ENCODE measurements around the gene LSM3.

LSM3 gene

DNA sequence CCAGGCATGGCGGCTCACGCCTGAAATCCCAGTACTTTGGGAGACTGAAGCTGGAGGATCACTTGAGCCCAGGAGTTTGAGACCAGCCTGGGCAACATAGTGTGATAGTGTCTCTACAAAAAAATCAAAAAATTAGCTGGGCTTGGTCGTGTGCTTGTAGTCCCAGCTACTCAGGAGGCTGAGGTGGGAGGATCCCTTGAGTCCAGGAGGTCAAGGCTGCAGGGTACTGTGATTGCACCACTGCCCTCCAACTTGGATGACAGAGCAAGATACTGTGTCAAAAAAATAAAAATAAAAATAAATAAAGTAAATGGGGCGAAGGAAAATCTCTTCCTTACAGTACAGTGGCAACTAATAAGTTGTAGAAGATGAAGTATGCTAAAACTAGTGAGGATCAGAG, 29.6 kb downstream of the LSM3 start:
- Histone ChIP-seq H3K18ac (ENCODE audit: low read length) (no peak overlapping the region), H3K9ac (ENCODE audit: low read depth, low read length, poor library complexity) (no peak overlapping the region), H2BK15ac (ENCODE audit: low read length) (no peak overlapping the region), H3K4me2 (ENCODE audit: insufficient read depth, low read length, poor library complexity, severe bottlenecking) (no peak overlapping the region), H3K14ac (ENCODE audit: low read length) (no peak overlapping the region), H3K79me1 (ENCODE audit: low read depth, low read length) (no peaks in the 10 kb centered on the region), H3K9me3 (replicated peaks in 1 of 2; ENCODE audit: control insufficient read depth in 2 of 2, insufficient read depth in 1 of 2, low read depth in 1 of 2, low read length in 2 of 2) (no peaks in the 10 kb centered on the region), H3K27me3 (ENCODE audit: control insufficient read depth in 3 of 3, insufficient read depth in 3 of 3, low read depth in 1 of 3, low read length in 3 of 3) (no peaks in the 10 kb centered on the region), H3K23ac (ENCODE audit: low read depth, low read length, poor library complexity) (no peak overlapping the region), H3K27ac (replicated peaks; ENCODE audit: low read length) (no peak overlapping the region), H2BK120ac (ENCODE audit: low read depth, low read length) (no peak overlapping the region), H4K91ac (ENCODE audit: low read depth, low read length, poor library complexity) (no peak overlapping the region), H2AFZ (ENCODE audit: low read length) (no peak overlapping the region), H3K36me3 (replicated peaks in 1 of 2; ENCODE audit: control insufficient read depth in 2 of 2, insufficient read depth in 2 of 2, low read length in 2 of 2) (no peaks in the 10 kb centered on the region), H4K8ac (ENCODE audit: low read depth, low read length) (no peak overlapping the region), H3K4me3 (ENCODE audit: low read length in 2 of 2) (no peak overlapping the region), H2AK5ac (ENCODE audit: low read depth, low read length) (no peak overlapping the region), H3K4me1 (ENCODE audit: control insufficient read depth in 2 of 2, insufficient read depth in 1 of 2, low read depth in 1 of 2, low read length in 2 of 2) (peaks cover 11 to 16% of the 10 kb centered on the region in 2 donors), H2BK12ac (ENCODE audit: low read length) (no peak overlapping the region), H2BK5ac (ENCODE audit: low read length) (no peak overlapping the region), H3K4ac (ENCODE audit: low read length) (no peak overlapping the region)
- WGBS, 2 donors (ENCODE audit: extremely low coverage in 2 of 2, insufficient read length in 2 of 2, insufficient replicate concordance in 1 of 2): no CpG with 5 or more reads among the region's 4 CpGs
- DNase-seq (ENCODE audit: low spot score): no peak

DNA sequence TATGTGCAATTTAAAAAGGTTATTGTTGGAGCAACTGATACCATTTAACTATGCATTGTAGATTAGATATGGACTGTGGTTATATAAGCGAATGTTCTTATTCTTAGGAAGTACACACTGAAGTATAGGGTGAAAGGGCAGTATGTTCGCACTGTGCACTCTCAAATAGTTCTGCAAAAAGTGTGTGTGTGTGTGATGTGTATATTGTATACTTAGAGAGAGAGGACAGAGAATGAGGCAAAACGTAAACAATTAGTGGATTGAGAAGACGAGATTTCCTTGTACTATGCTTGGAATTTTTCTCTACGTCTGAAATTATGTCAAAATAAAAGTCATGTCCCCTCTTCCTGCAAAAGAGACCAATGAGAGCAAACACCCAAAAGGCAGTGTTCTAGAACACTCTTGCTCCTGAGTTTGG, 30.4 kb downstream of the LSM3 start:
- no peaks in the 10 kb centered on the region for H3K27me3 ChIP-seq (ENCODE audit: control insufficient read depth in 3 of 3, insufficient read depth in 3 of 3, low read depth in 1 of 3, low read length in 3 of 3)
- no peak overlapping the region for H3K4ac ChIP-seq (ENCODE audit: low read length)
- no peak overlapping the region for H3K9ac ChIP-seq (ENCODE audit: low read depth, low read length, poor library complexity)
- no peak overlapping the region for H2BK12ac ChIP-seq (ENCODE audit: low read length)
- no peak overlapping the region for H2AK5ac ChIP-seq (ENCODE audit: low read depth, low read length)
- no peaks in the 10 kb centered on the region for H3K36me3 ChIP-seq (replicated peaks in 1 of 2; ENCODE audit: control insufficient read depth in 2 of 2, insufficient read depth in 2 of 2, low read length in 2 of 2)
- no peak overlapping the region for H3K18ac ChIP-seq (ENCODE audit: low read length)
- no peak overlapping the region for H4K8ac ChIP-seq (ENCODE audit: low read depth, low read length)
- H3K79me1 ChIP-seq (ENCODE audit: low read depth, low read length): no peaks in the 10 kb centered on the region
- no peak overlapping the region for H2BK15ac ChIP-seq (ENCODE audit: low read length)
- no peak overlapping the region for H3K23ac ChIP-seq (ENCODE audit: low read depth, low read length, poor library complexity)
- no peaks in the 10 kb centered on the region for H3K9me3 ChIP-seq (replicated peaks in 1 of 2; ENCODE audit: control insufficient read depth in 2 of 2, insufficient read depth in 1 of 2, low read depth in 1 of 2, low read length in 2 of 2)
- WGBS, 2 donors (ENCODE audit: extremely low coverage in 2 of 2, insufficient read length in 2 of 2, insufficient replicate concordance in 1 of 2): no CpG with 5 or more reads among the region's 5 CpGs
- H3K27ac ChIP-seq (replicated peaks; ENCODE audit: low read length): no peak overlapping the region
- H3K4me2 ChIP-seq (ENCODE audit: insufficient read depth, low read length, poor library complexity, severe bottlenecking): no peak overlapping the region
- H2BK5ac ChIP-seq (ENCODE audit: low read length): no peak overlapping the region
- peaks cover 11 to 14% of the 10 kb centered on the region in 2 donors for H3K4me1 ChIP-seq (ENCODE audit: control insufficient read depth in 2 of 2, insufficient read depth in 1 of 2, low read depth in 1 of 2, low read length in 2 of 2)
- H4K91ac ChIP-seq (ENCODE audit: low read depth, low read length, poor library complexity): no peak overlapping the region
- no peak overlapping the region for H2BK120ac ChIP-seq (ENCODE audit: low read depth, low read length)
- DNase-seq (ENCODE audit: low spot score): no peak
- no peak overlapping the region for H2AFZ ChIP-seq (ENCODE audit: low read length)
- H3K4me3 ChIP-seq (ENCODE audit: low read length in 2 of 2): no peak overlapping the region
- no peak overlapping the region for H3K14ac ChIP-seq (ENCODE audit: low read length)

DNA sequence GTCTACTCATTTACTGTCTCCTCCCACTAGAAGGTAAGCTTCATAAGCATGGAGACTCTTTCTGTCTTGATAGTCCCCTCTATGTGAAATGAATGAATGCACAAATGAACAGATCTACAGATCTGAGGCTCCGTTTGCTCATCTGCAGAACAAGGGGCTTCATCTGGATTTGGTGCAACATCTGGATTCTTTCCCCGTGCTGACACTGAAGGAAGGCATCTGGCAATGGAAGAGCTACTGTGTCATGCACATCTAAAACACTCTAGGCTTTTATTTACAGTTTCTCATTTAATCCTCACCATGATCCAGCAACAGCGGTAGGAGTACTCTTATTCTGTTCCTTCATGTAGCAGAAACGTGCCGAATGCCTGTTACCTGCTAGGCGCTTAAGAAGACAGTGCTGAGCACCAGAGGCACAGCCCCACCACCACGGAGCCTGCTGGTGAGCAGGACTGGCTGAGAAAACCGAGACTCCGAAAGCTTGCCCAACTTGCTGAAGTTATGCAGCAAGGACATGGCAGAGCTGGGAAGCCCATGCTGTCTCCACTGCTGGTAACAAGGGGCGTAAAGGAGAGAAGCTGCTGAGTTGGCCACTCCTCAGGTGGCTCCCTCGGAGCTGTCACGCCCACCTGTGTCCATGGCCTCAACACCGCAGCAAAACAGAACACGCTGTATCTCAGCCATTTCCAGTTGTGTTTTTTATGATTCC, 31.1 kb downstream of the LSM3 start:
- Histone ChIP-seq H3K9me3 (replicated peaks in 1 of 2; ENCODE audit: control insufficient read depth in 2 of 2, insufficient read depth in 1 of 2, low read depth in 1 of 2, low read length in 2 of 2) (no peaks in the 10 kb centered on the region), H3K14ac (ENCODE audit: low read length) (no peak overlapping the region), H3K36me3 (replicated peaks in 1 of 2; ENCODE audit: control insufficient read depth in 2 of 2, insufficient read depth in 2 of 2, low read length in 2 of 2) (no peaks in the 10 kb centered on the region), H3K4me1 (ENCODE audit: control insufficient read depth in 2 of 2, insufficient read depth in 1 of 2, low read depth in 1 of 2, low read length in 2 of 2) (peaks cover 11 to 14% of the 10 kb centered on the region in 2 donors), H4K8ac (ENCODE audit: low read depth, low read length) (no peak overlapping the region), H2BK120ac (ENCODE audit: low read depth, low read length) (no peak overlapping the region), H3K27ac (replicated peaks; ENCODE audit: low read length) (no peak overlapping the region), H3K4me2 (ENCODE audit: insufficient read depth, low read length, poor library complexity, severe bottlenecking) (no peak overlapping the region), H4K91ac (ENCODE audit: low read depth, low read length, poor library complexity) (no peak overlapping the region), H3K18ac (ENCODE audit: low read length) (no peak overlapping the region), H2AK5ac (ENCODE audit: low read depth, low read length) (no peak overlapping the region), H3K23ac (ENCODE audit: low read depth, low read length, poor library complexity) (no peak overlapping the region), H3K79me1 (ENCODE audit: low read depth, low read length) (no peaks in the 10 kb centered on the region), H2AFZ (ENCODE audit: low read length) (no peak overlapping the region), H3K9ac (ENCODE audit: low read depth, low read length, poor library complexity) (no peak overlapping the region), H2BK5ac (ENCODE audit: low read length) (no peak overlapping the region), H3K27me3 (ENCODE audit: control insufficient read depth in 3 of 3, insufficient read depth in 3 of 3, low read depth in 1 of 3, low read length in 3 of 3) (no peaks in the 10 kb centered on the region), H2BK12ac (ENCODE audit: low read length) (no peak overlapping the region), H3K4ac (ENCODE audit: low read length) (no peak overlapping the region), H3K4me3 (ENCODE audit: low read length in 2 of 2) (no peak overlapping the region), H2BK15ac (ENCODE audit: low read length) (no peak overlapping the region)
- no CpG with 5 or more reads among the region's 14 CpGs for WGBS, 2 donors (ENCODE audit: extremely low coverage in 2 of 2, insufficient read length in 2 of 2, insufficient replicate concordance in 1 of 2)
- DNase-seq (ENCODE audit: low spot score): no peak

DNA sequence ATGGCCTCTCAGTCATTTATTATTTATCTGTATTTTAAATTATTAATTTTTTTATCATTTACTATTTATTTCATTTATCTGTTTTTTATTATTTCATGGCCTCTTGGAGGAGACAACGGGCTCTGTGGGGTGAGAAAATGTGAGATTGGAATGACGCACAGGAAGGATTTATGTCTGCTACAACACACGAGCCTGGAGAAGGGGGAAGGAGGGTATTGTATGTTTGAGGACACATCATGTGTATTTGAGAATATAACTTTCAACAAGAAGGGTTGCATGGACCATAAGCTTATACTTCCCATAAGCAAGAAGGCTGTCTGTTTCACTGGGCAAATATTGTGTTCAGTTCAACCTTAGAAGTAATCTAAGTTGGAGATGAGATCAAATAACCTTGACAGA, 31.7 kb downstream of the LSM3 start:
- Histone ChIP-seq H3K4ac (ENCODE audit: low read length) (no peak overlapping the region), H3K36me3 (replicated peaks in 1 of 2; ENCODE audit: control insufficient read depth in 2 of 2, insufficient read depth in 2 of 2, low read length in 2 of 2) (no peaks in the 10 kb centered on the region), H3K9ac (ENCODE audit: low read depth, low read length, poor library complexity) (no peak overlapping the region), H3K9me3 (replicated peaks in 1 of 2; ENCODE audit: control insufficient read depth in 2 of 2, insufficient read depth in 1 of 2, low read depth in 1 of 2, low read length in 2 of 2) (no peaks in the 10 kb centered on the region), H2AFZ (ENCODE audit: low read length) (no peak overlapping the region), H4K8ac (ENCODE audit: low read depth, low read length) (no peak overlapping the region), H3K4me1 (ENCODE audit: control insufficient read depth in 2 of 2, insufficient read depth in 1 of 2, low read depth in 1 of 2, low read length in 2 of 2) (peaks cover 11 to 14% of the 10 kb centered on the region in 2 donors), H3K79me1 (ENCODE audit: low read depth, low read length) (no peaks in the 10 kb centered on the region), H3K23ac (ENCODE audit: low read depth, low read length, poor library complexity) (no peak overlapping the region), H4K91ac (ENCODE audit: low read depth, low read length, poor library complexity) (no peak overlapping the region), H3K18ac (ENCODE audit: low read length) (no peak overlapping the region), H3K14ac (ENCODE audit: low read length) (no peak overlapping the region), H2BK12ac (ENCODE audit: low read length) (no peak overlapping the region), H3K4me2 (ENCODE audit: insufficient read depth, low read length, poor library complexity, severe bottlenecking) (no peak overlapping the region), H2BK15ac (ENCODE audit: low read length) (no peak overlapping the region), H2AK5ac (ENCODE audit: low read depth, low read length) (no peak overlapping the region), H2BK120ac (ENCODE audit: low read depth, low read length) (no peak overlapping the region), H3K4me3 (ENCODE audit: low read length in 2 of 2) (no peak overlapping the region), H2BK5ac (ENCODE audit: low read length) (no peak overlapping the region), H3K27me3 (ENCODE audit: control insufficient read depth in 3 of 3, insufficient read depth in 3 of 3, low read depth in 1 of 3, low read length in 3 of 3) (no peaks in the 10 kb centered on the region), H3K27ac (replicated peaks; ENCODE audit: low read length) (no peak overlapping the region)
- no CpG with 5 or more reads among the region's 3 CpGs for WGBS, 2 donors (ENCODE audit: extremely low coverage in 2 of 2, insufficient read length in 2 of 2, insufficient replicate concordance in 1 of 2)
- DNase-seq (ENCODE audit: low spot score): no peak
